ENCODE data around the gene SCARB1. TPM values are rescaled to one million over a fixed set of nuclear protein-coding genes. Genes with fewer than 3 reads are reported as not detected.

Gene SCARB1
- total and polyA plus RNA-seq, 9 of the 15 experiments (the other 6 are each of a cell fraction or from before 2014, with no cell fraction given) = 0.56 to 157 (median 52.8) TPM

DNA sequence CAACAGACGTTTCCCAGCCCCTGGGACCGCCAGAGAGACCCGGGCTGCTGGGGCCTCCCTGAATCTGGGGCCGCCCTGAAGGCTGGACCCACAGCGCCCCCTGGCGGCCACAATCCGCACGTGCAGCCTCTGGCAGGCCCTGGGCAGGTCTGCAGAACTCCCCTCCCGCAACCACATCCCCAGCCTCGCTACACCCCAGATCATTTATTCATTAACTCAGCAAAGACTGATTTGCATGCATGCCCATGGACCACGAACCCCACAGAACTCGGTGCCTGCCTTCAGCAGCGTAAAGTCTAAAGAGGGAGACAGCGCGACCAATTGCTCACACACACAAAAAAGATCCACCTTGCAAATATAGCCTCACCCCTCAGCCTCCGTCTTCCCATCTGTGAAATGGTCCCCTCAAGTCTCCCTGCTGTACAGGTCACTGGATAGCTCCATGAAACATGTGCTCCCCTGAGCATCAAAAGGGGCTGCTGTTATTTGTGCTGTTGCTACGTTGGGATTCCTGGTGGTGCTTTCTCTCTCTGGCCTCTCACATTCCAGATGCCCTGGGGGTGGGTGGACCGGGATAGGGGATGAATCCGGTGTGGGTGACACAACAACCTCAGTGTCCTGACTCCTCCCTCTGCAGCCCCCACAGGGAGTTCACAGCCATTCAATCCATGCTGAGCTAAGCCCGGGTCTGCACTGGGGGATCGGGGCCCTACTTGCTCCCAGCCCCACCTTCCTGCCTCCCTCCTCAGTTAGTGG lies 96.4 kb downstream of the SCARB1 start (continued):
- TF ChIP-seq ZBTB17 (CRISPR knock-in tag; IDR thresholded peaks at IDR 0.05) (no peak), FOXK1 (CRISPR knock-in tag; IDR thresholded peaks at IDR 0.05; ENCODE audit: borderline replicate concordance) (no peak), CSDE1 (IDR thresholded peaks at IDR 0.05) (no peak), ZNF316 (IDR thresholded peaks at IDR 0.05) (0 out of 2 replicates have a peak, but pooled peaks have one; percentile 8), NR3C1 (CRISPR knock-in tag; IDR thresholded peaks at IDR 0.05) (no peak), CHCHD3 (CRISPR knock-in tag; IDR thresholded peaks at IDR 0.05) (no peak), MYNN (IDR thresholded peaks at IDR 0.05) (no peak), MYNN (CRISPR knock-in tag; IDR thresholded peaks at IDR 0.05) (no peak), NFYB (IDR thresholded peaks at IDR 0.05; ENCODE audit: extremely low read depth, insufficient read length) (no peak), RBM39 (optimal IDR thresholded peaks at IDR 0.05; ENCODE audit: low read depth, low read length) (no peak), RBM17 (IDR thresholded peaks at IDR 0.05; ENCODE audit: borderline replicate concordance, low read depth, low read length) (no peak), PHF21A (IDR thresholded peaks at IDR 0.05; ENCODE audit: borderline replicate concordance, low read depth) (no peak), SMAD1 (IDR thresholded peaks at IDR 0.05; ENCODE audit: low read depth, low read length, partially characterized antibody) (no peak), SRSF7 (optimal IDR thresholded peaks at IDR 0.05; ENCODE audit: low read depth, low read length) (no peak)
- TF ChIP-seq, protein P1, sequence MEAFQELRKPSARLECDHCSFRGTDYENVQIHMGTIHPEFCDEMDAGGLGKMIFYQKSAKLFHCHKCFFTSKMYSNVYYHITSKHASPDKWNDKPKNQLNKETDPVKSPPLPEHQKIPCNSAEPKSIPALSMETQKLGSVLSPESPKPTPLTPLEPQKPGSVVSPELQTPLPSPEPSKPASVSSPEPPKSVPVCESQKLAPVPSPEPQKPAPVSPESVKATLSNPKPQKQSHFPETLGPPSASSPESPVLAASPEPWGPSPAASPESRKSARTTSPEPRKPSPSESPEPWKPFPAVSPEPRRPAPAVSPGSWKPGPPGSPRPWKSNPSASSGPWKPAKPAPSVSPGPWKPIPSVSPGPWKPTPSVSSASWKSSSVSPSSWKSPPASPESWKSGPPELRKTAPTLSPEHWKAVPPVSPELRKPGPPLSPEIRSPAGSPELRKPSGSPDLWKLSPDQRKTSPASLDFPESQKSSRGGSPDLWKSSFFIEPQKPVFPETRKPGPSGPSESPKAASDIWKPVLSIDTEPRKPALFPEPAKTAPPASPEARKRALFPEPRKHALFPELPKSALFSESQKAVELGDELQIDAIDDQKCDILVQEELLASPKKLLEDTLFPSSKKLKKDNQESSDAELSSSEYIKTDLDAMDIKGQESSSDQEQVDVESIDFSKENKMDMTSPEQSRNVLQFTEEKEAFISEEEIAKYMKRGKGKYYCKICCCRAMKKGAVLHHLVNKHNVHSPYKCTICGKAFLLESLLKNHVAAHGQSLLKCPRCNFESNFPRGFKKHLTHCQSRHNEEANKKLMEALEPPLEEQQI (IDR thresholded peaks at IDR 0.05) = no peak
- TF ChIP-seq, protein P2, sequence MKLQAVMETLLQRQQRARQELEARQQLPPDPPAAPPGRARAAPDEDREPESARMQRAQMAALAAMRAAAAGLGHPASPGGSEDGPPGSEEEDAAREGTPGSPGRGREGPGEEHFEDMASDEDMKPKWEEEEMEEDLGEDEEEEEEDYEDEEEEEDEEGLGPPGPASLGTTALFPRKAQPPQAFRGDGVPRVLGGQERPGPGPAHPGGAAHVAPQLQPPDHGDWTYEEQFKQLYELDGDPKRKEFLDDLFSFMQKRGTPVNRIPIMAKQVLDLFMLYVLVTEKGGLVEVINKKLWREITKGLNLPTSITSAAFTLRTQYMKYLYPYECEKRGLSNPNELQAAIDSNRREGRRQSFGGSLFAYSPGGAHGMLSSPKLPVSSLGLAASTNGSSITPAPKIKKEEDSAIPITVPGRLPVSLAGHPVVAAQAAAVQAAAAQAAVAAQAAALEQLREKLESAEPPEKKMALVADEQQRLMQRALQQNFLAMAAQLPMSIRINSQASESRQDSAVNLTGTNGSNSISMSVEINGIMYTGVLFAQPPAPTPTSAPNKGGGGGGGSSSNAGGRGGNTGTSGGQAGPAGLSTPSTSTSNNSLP (IDR thresholded peaks at IDR 0.05; ENCODE audit: borderline replicate concordance, low read depth, low read length) = no peak
- TF ChIP-seq, protein P3, sequence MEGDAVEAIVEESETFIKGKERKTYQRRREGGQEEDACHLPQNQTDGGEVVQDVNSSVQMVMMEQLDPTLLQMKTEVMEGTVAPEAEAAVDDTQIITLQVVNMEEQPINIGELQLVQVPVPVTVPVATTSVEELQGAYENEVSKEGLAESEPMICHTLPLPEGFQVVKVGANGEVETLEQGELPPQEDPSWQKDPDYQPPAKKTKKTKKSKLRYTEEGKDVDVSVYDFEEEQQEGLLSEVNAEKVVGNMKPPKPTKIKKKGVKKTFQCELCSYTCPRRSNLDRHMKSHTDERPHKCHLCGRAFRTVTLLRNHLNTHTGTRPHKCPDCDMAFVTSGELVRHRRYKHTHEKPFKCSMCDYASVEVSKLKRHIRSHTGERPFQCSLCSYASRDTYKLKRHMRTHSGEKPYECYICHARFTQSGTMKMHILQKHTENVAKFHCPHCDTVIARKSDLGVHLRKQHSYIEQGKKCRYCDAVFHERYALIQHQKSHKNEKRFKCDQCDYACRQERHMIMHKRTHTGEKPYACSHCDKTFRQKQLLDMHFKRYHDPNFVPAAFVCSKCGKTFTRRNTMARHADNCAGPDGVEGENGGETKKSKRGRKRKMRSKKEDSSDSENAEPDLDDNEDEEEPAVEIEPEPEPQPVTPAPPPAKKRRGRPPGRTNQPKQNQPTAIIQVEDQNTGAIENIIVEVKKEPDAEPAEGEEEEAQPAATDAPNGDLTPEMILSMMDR (IDR thresholded peaks at IDR 0.05 in 2 of 3, conservative IDR thresholded peaks at IDR 0.05 in 1 of 3; ENCODE audit: insufficient read depth in 2 of 3, low read depth in 1 of 3, low read length in 3 of 3) = peak; percentile 88 to 94 (median 91)
